ENCODE data around the gene USP7.
A peak's percentile ranks its signal among the peaks of the same experiment; 100 is the strongest.

DNA sequence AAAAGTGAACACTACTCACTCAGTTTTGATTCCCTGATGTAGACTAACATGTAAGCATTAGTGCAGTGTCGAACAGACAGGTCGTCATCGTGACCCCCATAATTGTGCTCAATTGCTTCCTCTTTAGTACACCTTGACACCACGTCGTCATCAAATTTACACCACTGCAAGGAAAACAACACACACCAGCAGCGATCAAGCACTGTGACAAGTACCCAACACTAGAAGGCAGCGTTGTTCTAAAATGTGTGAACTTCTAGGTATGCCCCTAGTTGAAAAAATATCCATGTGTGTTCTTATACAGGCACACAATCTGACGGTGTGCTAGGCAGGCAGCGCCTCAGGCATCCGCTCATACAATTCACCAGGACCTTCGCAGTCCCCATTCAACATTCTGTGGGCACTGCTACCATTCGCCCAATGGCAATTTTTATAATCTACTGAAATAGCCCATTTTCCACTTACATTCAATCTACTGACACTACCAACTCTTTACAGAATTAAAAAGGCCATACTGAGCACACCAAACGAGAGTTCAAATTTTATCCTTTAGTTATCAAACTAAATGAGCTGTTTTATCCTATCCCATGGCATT lies 58.4 kb downstream of the USP7 start:
- no peak for TF ChIP-seq EZH2 (IDR thresholded peaks at IDR 0.05; ENCODE audit: low read length)
- TF ChIP-seq, protein P1, sequence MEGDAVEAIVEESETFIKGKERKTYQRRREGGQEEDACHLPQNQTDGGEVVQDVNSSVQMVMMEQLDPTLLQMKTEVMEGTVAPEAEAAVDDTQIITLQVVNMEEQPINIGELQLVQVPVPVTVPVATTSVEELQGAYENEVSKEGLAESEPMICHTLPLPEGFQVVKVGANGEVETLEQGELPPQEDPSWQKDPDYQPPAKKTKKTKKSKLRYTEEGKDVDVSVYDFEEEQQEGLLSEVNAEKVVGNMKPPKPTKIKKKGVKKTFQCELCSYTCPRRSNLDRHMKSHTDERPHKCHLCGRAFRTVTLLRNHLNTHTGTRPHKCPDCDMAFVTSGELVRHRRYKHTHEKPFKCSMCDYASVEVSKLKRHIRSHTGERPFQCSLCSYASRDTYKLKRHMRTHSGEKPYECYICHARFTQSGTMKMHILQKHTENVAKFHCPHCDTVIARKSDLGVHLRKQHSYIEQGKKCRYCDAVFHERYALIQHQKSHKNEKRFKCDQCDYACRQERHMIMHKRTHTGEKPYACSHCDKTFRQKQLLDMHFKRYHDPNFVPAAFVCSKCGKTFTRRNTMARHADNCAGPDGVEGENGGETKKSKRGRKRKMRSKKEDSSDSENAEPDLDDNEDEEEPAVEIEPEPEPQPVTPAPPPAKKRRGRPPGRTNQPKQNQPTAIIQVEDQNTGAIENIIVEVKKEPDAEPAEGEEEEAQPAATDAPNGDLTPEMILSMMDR (optimal IDR thresholded peaks at IDR 0.05 in 1 of 3, IDR thresholded peaks at IDR 0.05 in 1 of 3, conservative IDR thresholded peaks at IDR 0.05 in 1 of 3; ENCODE audit: extremely low read depth in 1 of 3, insufficient read depth in 2 of 3, low read length in 3 of 3), result peak; percentile 27 to 66 (median 46)
